H1 (cell line): ENCODE data around the gene CLDND1. TPM values are rescaled to one million over a fixed set of nuclear protein-coding genes. Genes with fewer than 3 reads are reported as not detected.

Experiments
- CTCF ChIA-PET: fragments of 300-600 bp; sonication (Branson Sonifier 250); formaldehyde crosslinking; loops from one replicate; lab custom pipeline; 2021; ENCODE audit not compliant: partially characterized antibody; lab: Charles Lee
- POLR2A ChIA-PET: fragments of 300-600 bp; sonication (Branson Sonifier 250); formaldehyde crosslinking; loops from one replicate; lab custom pipeline; 2021; ENCODE audit warnings: inconsistent platforms; ENCODE audit not compliant: partially characterized antibody; lab: Charles Lee
- DNase-seq, 2 experiments: peaks; one replicate each; pipeline versions ENCODE4 v3.0.0 to v3.0.0-alpha.2; 2010 to 2022; ENCODE audit warnings: low spot score in 2 of 2, low read depth in 1 of 2, mixed read lengths in 1 of 2
- FAIRE-seq: peaks from 2 replicates; lab custom pipeline; 2011; peaks lifted over from hg19 to GRCh38; lab: Jason Lieb, UNC
- H2AFZ ChIP-seq: 2 replicates; pipeline ENCODE4 v1.8.1; 2012; ENCODE audit warnings: low read length, inconsistent platforms
- H2AK5ac ChIP-seq: 2 replicates; pipeline ENCODE4 v1.6.1; 2013; ENCODE audit warnings: low read depth, low read length
- H2BK120ac ChIP-seq: replicated peaks from 2 replicates; pipeline ENCODE3; 2013; ENCODE audit warnings: low read depth, low read length, inconsistent platforms
- H2BK12ac ChIP-seq: 2 replicates; pipeline ENCODE4 v1.6.1; 2013; ENCODE audit warnings: low read depth, low read length
- H2BK15ac ChIP-seq: 2 replicates; pipeline ENCODE4 v1.6.1; 2013; ENCODE audit warnings: low read length
- H2BK20ac ChIP-seq: 2 replicates; pipeline ENCODE4 v1.6.1; 2013; ENCODE audit warnings: low read length
- H2BK5ac ChIP-seq: 2 replicates; pipeline ENCODE4 v1.6.1; 2013; ENCODE audit warnings: low read depth, low read length
- H3K14ac ChIP-seq: 2 replicates; pipeline ENCODE4 v1.6.1; 2013; ENCODE audit warnings: inconsistent platforms; ENCODE audit not compliant: insufficient read length
- H3K18ac ChIP-seq: 2 replicates; pipeline ENCODE4 v1.6.1; 2013; ENCODE audit warnings: low read length; ENCODE audit errors: extremely low read depth
- H3K23ac ChIP-seq: 2 replicates; pipeline ENCODE4 v1.6.1; 2013; ENCODE audit warnings: inconsistent platforms; ENCODE audit not compliant: insufficient read length
- H3K23me2 ChIP-seq: 2 replicates; pipeline ENCODE4 v1.6.1; 2013; ENCODE audit warnings: low read depth, low read length
- H3K27ac ChIP-seq: 2 replicates; pipeline ENCODE4 v1.6.1; 2011; ENCODE audit warnings: low read depth, low read length, inconsistent platforms
- H3K27me3 ChIP-seq, 4 experiments: replicated peaks in 1 of 4; 1 replicate in 1 of 4; 2 replicates in 3 of 4; pipeline versions ENCODE4 v1.6.1 to v1.8.1; 2011 to 2013; ENCODE audit warnings: low read length in 3 of 4, mild to moderate bottlenecking in 3 of 4, inconsistent platforms in 2 of 4, mixed read lengths in 2 of 4, moderate library complexity in 1 of 4; ENCODE audit not compliant: control insufficient read depth in 3 of 4, insufficient read depth in 3 of 4; ENCODE audit errors: extremely low read depth in 1 of 4
- H3K36me3 ChIP-seq, 4 experiments: 2 replicates each; pipeline versions ENCODE4 v1.6.1 to v1.8.1; 2011 to 2013; ENCODE audit warnings: mild to moderate bottlenecking in 4 of 4, low read length in 3 of 4, moderate library complexity in 2 of 4, control low read depth in 1 of 4, inconsistent platforms in 1 of 4; ENCODE audit not compliant: insufficient read depth in 4 of 4, control insufficient read depth in 2 of 4
- H3K4ac ChIP-seq: replicated peaks from 2 replicates; pipeline ENCODE3; 2013; ENCODE audit warnings: low read length, low read depth, mixed read lengths, inconsistent platforms; ENCODE audit not compliant: insufficient read length
- H3K4me1 ChIP-seq, 4 experiments: replicated peaks in 1 of 4; 1 replicate in 1 of 4; 2 replicates in 3 of 4; pipeline versions ENCODE4 v1.6.1 to v1.8.1; 2011 to 2013; ENCODE audit warnings: low read length in 3 of 4, inconsistent platforms in 2 of 4, mixed read lengths in 1 of 4; ENCODE audit not compliant: insufficient read depth in 4 of 4, control insufficient read depth in 3 of 4
- H3K4me2 ChIP-seq, 2 experiments: 2 replicates each; pipeline versions ENCODE4 v1.6.1 to v1.8.1; 2011 to 2013; ENCODE audit warnings: low read depth in 2 of 2, low read length in 2 of 2, control low read depth in 1 of 2, inconsistent platforms in 1 of 2, mild to moderate bottlenecking in 1 of 2; ENCODE audit not compliant: insufficient read depth in 1 of 2
- H3K4me3 ChIP-seq, 4 experiments: fragments of 200-600, 300-600 bp in 1 of 4; sonication (generic), shearing (Covaris generic), sonication (Bioruptor Twin) in 1 of 4; 2 replicates each; pipeline versions ENCODE4 v1.5.1 to v1.8.1; 2011 to 2016; ENCODE audit warnings: low read length in 4 of 4, low read depth in 3 of 4, control low read depth in 2 of 4, inconsistent platforms in 2 of 4, mild to moderate bottlenecking in 2 of 4, mixed read lengths in 1 of 4, moderate library complexity in 1 of 4; ENCODE audit not compliant: insufficient read depth in 2 of 4; ENCODE audit errors: extremely low read depth in 1 of 4
- H3K56ac ChIP-seq: replicated peaks from 2 replicates; pipeline ENCODE3; 2013; ENCODE audit warnings: low read depth, mild to moderate bottlenecking, mixed read lengths, low read length, inconsistent platforms; ENCODE audit not compliant: insufficient read length
- H3K79me1 ChIP-seq: 2 replicates; pipeline ENCODE4 v1.6.1; 2013; ENCODE audit warnings: low read depth, low read length, control low read depth
- H3K79me2 ChIP-seq, 2 experiments: 2 replicates each; pipeline versions ENCODE4 v1.6.1 to v1.8.1; 2012 to 2013; ENCODE audit warnings: low read length in 2 of 2, mild to moderate bottlenecking in 2 of 2, inconsistent platforms in 1 of 2; ENCODE audit not compliant: insufficient read depth in 2 of 2, control insufficient read depth in 1 of 2
- H3K9ac ChIP-seq, 4 experiments: replicated peaks in 1 of 4; 1 replicate in 1 of 4; 2 replicates in 3 of 4; pipeline versions ENCODE4 v1.6.1 to v1.8.1; 2011 to 2013; ENCODE audit warnings: low read depth in 3 of 4, low read length in 3 of 4, control low read depth in 2 of 4, mild to moderate bottlenecking in 2 of 4, moderate library complexity in 2 of 4, inconsistent platforms in 1 of 4; ENCODE audit errors: extremely low read depth in 1 of 4
- H3K9me3 ChIP-seq, 2 experiments: 2 replicates each; pipeline versions ENCODE4 v1.6.1 to v1.8.1; 2012 to 2013; ENCODE audit warnings: mild to moderate bottlenecking in 2 of 2, moderate library complexity in 2 of 2, control low read depth in 1 of 2, inconsistent platforms in 1 of 2, low read depth in 1 of 2, low read length in 1 of 2, mixed read lengths in 1 of 2; ENCODE audit not compliant: insufficient read depth in 2 of 2
- H4K20me1 ChIP-seq, 2 experiments: replicated peaks in 1 of 2; 2 replicates each; pipeline versions ENCODE3 to v1.8.1; 2011 to 2013; ENCODE audit warnings: inconsistent platforms in 2 of 2, low read length in 2 of 2, mild to moderate bottlenecking in 1 of 2; ENCODE audit not compliant: insufficient read depth in 2 of 2, control insufficient read depth in 1 of 2
- H4K5ac ChIP-seq: 2 replicates; pipeline ENCODE4 v1.6.1; 2013; ENCODE audit warnings: low read length, low read depth, mixed read lengths, inconsistent platforms; ENCODE audit not compliant: insufficient read length
- H4K8ac ChIP-seq: 2 replicates; pipeline ENCODE4 v1.8.0; 2013; ENCODE audit warnings: mild to moderate bottlenecking, moderate library complexity, low read length, inconsistent platforms; ENCODE audit not compliant: insufficient read depth; ENCODE audit errors: extremely low read depth
- H4K91ac ChIP-seq: replicated peaks from 2 replicates; pipeline ENCODE3; 2013; ENCODE audit warnings: low read length, mixed read lengths, inconsistent platforms; ENCODE audit not compliant: insufficient read length
- ATF2 ChIP-seq: IDR thresholded peaks from 2 replicates; pipeline ENCODE4 v1.6.1; 2012; ENCODE audit warnings: low read length, inconsistent platforms
- BACH1 ChIP-seq: IDR thresholded peaks from 2 replicates; pipeline ENCODE4 v1.6.1; 2012; ENCODE audit warnings: low read length, improper control_type of control experiment
- BCL11A ChIP-seq, 2 experiments: IDR thresholded peaks; one replicate each; pipeline ENCODE4 v1.6.1; 2011; ENCODE audit warnings: low read depth in 2 of 2, low read length in 2 of 2, mild to moderate bottlenecking in 2 of 2
- CBX8 ChIP-seq: fragments of 300-800, 300-1000 bp; sonication (generic); IDR thresholded peaks from 2 replicates; pipeline ENCODE4 v1.7.1; 2016; ENCODE audit warnings: low read depth, low read length, borderline replicate concordance
- CHD1 ChIP-seq: IDR thresholded peaks from 2 replicates; pipeline ENCODE4 v1.6.1; 2012; ENCODE audit warnings: low read depth, low read length, improper control_type of control experiment
- EGR1 ChIP-seq: IDR thresholded peaks from 2 replicates; pipeline ENCODE4 v1.6.1; 2011; ENCODE audit warnings: low read depth, low read length, borderline replicate concordance
- JUND ChIP-seq: IDR thresholded peaks from 2 replicates; pipeline ENCODE4 v1.6.1; 2011; ENCODE audit warnings: mild to moderate bottlenecking, improper control_type of control experiment, low read length
- KDM1A ChIP-seq: fragments of 200-600, 300-600 bp; sonication (generic); IDR thresholded peaks from 2 replicates; pipeline ENCODE4 v1.7.1; 2016; ENCODE audit warnings: mild to moderate bottlenecking, low read length, borderline replicate concordance
- MAX ChIP-seq: IDR thresholded peaks from 2 replicates; pipeline ENCODE4 v1.6.1; 2012; ENCODE audit warnings: inconsistent platforms
- TBP ChIP-seq: IDR thresholded peaks from 2 replicates; pipeline ENCODE4 v1.6.1; 2011; ENCODE audit warnings: low read depth, low read length, improper control_type of control experiment
- TCF12 ChIP-seq: IDR thresholded peaks from 2 replicates; pipeline ENCODE4 v1.6.1; 2011; ENCODE audit warnings: low read depth, mild to moderate bottlenecking, low read length
- YY1 ChIP-seq: IDR thresholded peaks from 2 replicates; pipeline ENCODE4 v1.6.1; 2011; ENCODE audit warnings: low read depth, mild to moderate bottlenecking, low read length
- WGBS, 2 experiments: shearing (Covaris generic) in 1 of 2; methylation state at CpG; one replicate each; pipeline versions ENCODE4 v1.1.6 to v1.1.7; 2013 to 2015; ENCODE audit warnings: low lambda C conversion rate in 2 of 2, mixed read lengths in 2 of 2, inconsistent platforms in 1 of 2, low coverage in 1 of 2, missing lambda C conversion rate in 1 of 2; ENCODE audit not compliant: insufficient replicate concordance in 2 of 2, insufficient coverage in 1 of 2, insufficient read length in 1 of 2; ENCODE audit errors: extremely low coverage in 1 of 2, missing lambda C conversion rate in 1 of 2; 5-methylcytosine and 5-hydroxymethylcytosine counted together
- polyA plus RNA-seq, 7 experiments: library from polyadenylated mRNA; depleted of rRNA in 3 of 7; stranded (reverse) in 5 of 7; unstranded in 2 of 7; fragments of >200 nt in 5 of 7; fragments of 200-250 nt in 2 of 7; gene quantifications; 1 replicate in 5 of 7; 2 replicates in 1 of 7; 4 replicates in 1 of 7; pipeline versions ENCODE4 v1.2.1 to v1.2.3, GENCODE V29; 2011 to 2013; ENCODE audit warnings: missing spikeins in 2 of 7, mixed read lengths in 2 of 7
- total RNA-seq: library from RNA; stranded (reverse); fragmentation: NEBNext Ultra II Directional; extraction: Animal tissue kit (Norgen Biotek cat#: 25700); gene quantifications from 2 replicates; pipeline ENCODE4 v1.2.1, GENCODE V29; 2021

The CLDND1 gene
- total and polyA plus RNA-seq, 2 of the 8 experiments (the other 6 are each of a cell fraction or from before 2014, with no cell fraction given), result 68.2 to 152 TPM

DNA sequence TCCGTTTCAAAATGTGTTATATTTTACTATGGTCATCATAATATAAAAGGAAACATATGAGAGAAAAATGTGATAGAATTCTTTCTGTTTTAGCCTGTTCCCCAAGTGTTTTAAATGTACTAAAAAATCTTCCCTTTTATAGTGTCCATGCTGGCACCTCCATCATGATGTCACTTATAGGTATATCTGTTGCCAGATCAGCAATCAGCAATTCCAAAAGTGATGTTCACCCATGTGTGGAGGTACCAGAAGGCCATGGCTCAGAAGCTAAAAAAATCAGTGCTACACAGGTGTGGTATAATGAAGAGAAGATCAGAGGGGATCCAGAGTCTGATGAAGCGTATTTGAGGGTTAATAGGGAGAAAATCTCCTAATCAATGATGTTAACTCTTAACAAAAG lies 8.0 kb upstream of the CLDND1 start:
- H2BK120ac ChIP-seq, result no peak overlapping the region
- TF ChIP-seq BCL11A (IDR thresholded peaks at IDR 0.05; ENCODE audit: low read depth in 2 of 2, low read length in 2 of 2), result no peak
- TF ChIP-seq JUND, result no peak
- TF ChIP-seq ATF2, result no peak
- TF ChIP-seq MAX, result no peak
- no peak for TF ChIP-seq KDM1A
- no peak for TF ChIP-seq BACH1
- TF ChIP-seq CBX8, result no peak
- TF ChIP-seq TCF12, result no peak
- TF ChIP-seq CHD1, result no peak
- no peak for TF ChIP-seq EGR1
- TF ChIP-seq TBP, result no peak
- no peak for TF ChIP-seq YY1
- TF ChIP-seq, all 59 proteins: peak for 0
- WGBS, 2 experiments, result 91% methylated on average over 2 of the region's 2 CpGs; no CpG with 5 or more reads in 1 of the 2 experiments
- Histone ChIP-seq H3K27me3 (no peaks in the 10 kb centered on the region), H3K9ac (no peak overlapping the region), H2BK20ac (no peak overlapping the region), H2AFZ (no peak overlapping the region), H3K27ac (no peak overlapping the region), H4K8ac (no peak overlapping the region), H3K4me3 (no peak overlapping the region), H3K23me2 (no peaks in the 10 kb centered on the region), H3K4me1 (no peaks in the 10 kb centered on the region), H2BK12ac (no peak overlapping the region), H2BK15ac (no peak overlapping the region), H3K56ac (no peak overlapping the region), H4K91ac (no peak overlapping the region), H4K20me1 (no peaks in the 10 kb centered on the region), H3K23ac (no peak overlapping the region), H3K4me2 (no peak overlapping the region), H3K79me1 (no peaks in the 10 kb centered on the region), H3K14ac (no peak overlapping the region), H2AK5ac (no peak overlapping the region), H3K79me2 (no peaks in the 10 kb centered on the region), H3K4ac (no peak overlapping the region), H3K9me3 (no peaks in the 10 kb centered on the region), H2BK5ac (no peak overlapping the region), H4K5ac (no peak overlapping the region), H3K36me3 (no peaks in the 10 kb centered on the region), H3K18ac (no peak overlapping the region)
- DNase-seq (no peak), FAIRE-seq (no peak)
- CTCF ChIA-PET, result no interaction called here
- POLR2A ChIA-PET, result no interaction called here
